Chondrocyte (in vitro differentiated cells): Measurements from ENCODE around the gene TMEM42. TPM values are rescaled to one million over a fixed set of nuclear protein-coding genes. Genes with fewer than 3 reads are reported as not detected.

Experiments
- DNase-seq: peaks from one replicate; pipeline ENCODE4 v3.0.0; 2021; ENCODE audit warnings: mixed read lengths, low spot score
- H3K27ac Mint-ChIP-seq: one replicate; pipeline ENCODE4 v1.8.0; 2021; ENCODE audit warnings: mild to moderate bottlenecking, moderate library complexity, mixed read lengths; ENCODE audit not compliant: unreplicated experiment
- H3K27me3 Mint-ChIP-seq: 2 replicates; pipeline ENCODE4 v1.8.0; 2021; ENCODE audit warnings: low read depth, mixed read lengths
- H3K36me3 Mint-ChIP-seq: 2 replicates; pipeline ENCODE4 v1.8.0; 2021; ENCODE audit warnings: low read depth, mixed read lengths
- H3K4me1 Mint-ChIP-seq: 2 replicates; pipeline ENCODE4 v1.8.0; 2021; ENCODE audit warnings: low read depth, mild to moderate bottlenecking, mixed read lengths
- H3K4me3 Mint-ChIP-seq: one replicate; pipeline ENCODE4 v1.8.0; 2021; ENCODE audit warnings: mild to moderate bottlenecking, moderate library complexity, mixed read lengths; ENCODE audit not compliant: unreplicated experiment
- H3K9me3 Mint-ChIP-seq: 2 replicates; pipeline ENCODE4 v1.8.0; 2021; ENCODE audit warnings: low read depth, mixed read lengths
- CTCF ChIP-seq: fragments of 200-600 bp; sonication (generic); IDR thresholded peaks from 2 replicates; pipeline ENCODE4 v1.5.0; 2021; ENCODE audit warnings: antibody characterized with exemption, mild to moderate bottlenecking, moderate library complexity
- total RNA-seq: library from RNA; stranded (reverse); gene quantifications from 3 replicates; pipeline ENCODE4 v1.2.1, GENCODE V29; 2021

The TMEM42 gene
- total RNA-seq, 1 donor from 2014 or later: 14.6 TPM

- H3K9me3 Mint-ChIP-seq: peaks cover 20% of the 10 kb centered on the region
- no peaks in the 10 kb centered on the region for H3K27me3 Mint-ChIP-seq
- no peaks in the 10 kb centered on the region for H3K4me1 Mint-ChIP-seq
- no peak for TF ChIP-seq CTCF
- DNase-seq: no peak
- H3K4me3 Mint-ChIP-seq: no peak overlapping the region
- H3K36me3 Mint-ChIP-seq: peaks cover 2% of the 10 kb centered on the region
- no peak overlapping the region for H3K27ac Mint-ChIP-seq
Measured at GRCh38 chr3:44907612-44908011, 45.9 kb downstream of the TMEM42 start.

- Mint-ChIP-seq H3K27ac (no peak overlapping the region), H3K4me3 (no peak overlapping the region), H3K27me3 (no peaks in the 10 kb centered on the region), H3K9me3 (peaks cover 20% of the 10 kb centered on the region), H3K36me3 (peaks cover 2% of the 10 kb centered on the region), H3K4me1 (no peaks in the 10 kb centered on the region)
- no peak for DNase-seq
- TF ChIP-seq CTCF: no peak
Measured at GRCh38 chr3:44909063-44909462, 47.4 kb downstream of the TMEM42 start.

- Mint-ChIP-seq H3K4me1 (no peaks in the 10 kb centered on the region), H3K4me3 (no peak overlapping the region), H3K27ac (no peak overlapping the region), H3K27me3 (no peaks in the 10 kb centered on the region), H3K36me3 (peaks cover 2% of the 10 kb centered on the region), H3K9me3 (peaks cover 20% of the 10 kb centered on the region)
- DNase-seq: no peak
- TF ChIP-seq CTCF: no peak
Measured at GRCh38 chr3:44910693-44911092, 49.0 kb downstream of the TMEM42 start.

GRCh38 chr3:44913868-44914468 is 52.3 kb downstream of the TMEM42 start:
- peaks cover 17% of the 10 kb centered on the region for H3K9me3 Mint-ChIP-seq
- H3K4me3 Mint-ChIP-seq: no peak overlapping the region
- H3K4me1 Mint-ChIP-seq: no peaks in the 10 kb centered on the region
- H3K27ac Mint-ChIP-seq: no peak overlapping the region
- peak; percentile 85 for TF ChIP-seq CTCF
- no peak for DNase-seq
- H3K36me3 Mint-ChIP-seq: peaks cover 2% of the 10 kb centered on the region
- no peaks in the 10 kb centered on the region for H3K27me3 Mint-ChIP-seq

DNA sequence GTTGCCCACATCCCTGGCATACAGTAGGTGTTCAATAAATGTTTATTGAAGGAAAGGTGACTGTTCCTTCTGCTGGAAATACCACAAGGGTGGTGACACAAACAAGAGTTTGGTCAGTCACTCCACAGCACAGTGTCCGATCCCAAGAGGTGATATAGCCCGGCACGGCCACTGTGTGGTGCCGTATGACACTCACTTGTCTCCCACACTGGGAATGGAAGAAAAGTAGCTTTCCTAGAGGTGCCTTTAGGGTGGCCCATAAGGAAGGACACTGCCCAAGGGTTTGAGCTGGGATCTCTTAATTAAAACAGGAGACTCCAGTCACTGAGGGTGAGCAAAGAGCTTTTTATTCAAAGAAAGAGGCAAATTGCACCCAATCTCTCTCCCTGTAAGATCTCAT is 53.2 kb downstream of the TMEM42 start:
- H3K9me3 Mint-ChIP-seq: peaks cover 17% of the 10 kb centered on the region
- no peak overlapping the region for H3K27ac Mint-ChIP-seq

More for the DNA sequence above, 53.2 kb downstream of the TMEM42 start:
- DNase-seq: no peak
- peaks cover 3% of the 10 kb centered on the region for H3K4me1 Mint-ChIP-seq
- H3K36me3 Mint-ChIP-seq: peaks cover 2% of the 10 kb centered on the region
- no peaks in the 10 kb centered on the region for H3K27me3 Mint-ChIP-seq
- H3K4me3 Mint-ChIP-seq: no peak overlapping the region
- peak; percentile 66 for TF ChIP-seq CTCF

Other genes starting within 250 kb of the TMEM42 start
- gene ZNF197, start 236.9 kb upstream of the TMEM42 start, total RNA-seq: 15.9 to 20.2 TPM (median 16.6 TPM) in 3 replicates
- gene ZNF35, start 213.2 kb upstream of the TMEM42 start, total RNA-seq: 10.5 to 15.3 TPM (median 14.8 TPM) in 3 replicates
- gene ZNF502, start 149.3 kb upstream of the TMEM42 start, total RNA-seq: not detected in 3 replicates
- gene ZNF501, start 132.3 kb upstream of the TMEM42 start, total RNA-seq: 1.7 to 4.1 TPM (median 1.8 TPM) in 3 replicates
- gene KIAA1143, start 100.3 kb upstream of the TMEM42 start, total RNA-seq: 23.8 to 39.4 TPM (median 25.8 TPM) in 3 replicates
- 2.2 to 2.7 TPM (median 2.5 TPM) in 3 replicates for gene KIF15, start 100.1 kb upstream of the TMEM42 start, total RNA-seq
- 0.27 TPM in 1 of 3 replicates, not detected in the others for gene TGM4, start 12.7 kb downstream of the TMEM42 start, total RNA-seq
- gene ZDHHC3, start 114.3 kb downstream of the TMEM42 start, total RNA-seq: 60.3 to 69.8 TPM (median 63.4 TPM) in 3 replicates
- 29.1 to 33.3 TPM (median 31.3 TPM) in 3 replicates for gene EXOSC7, start 114.3 kb downstream of the TMEM42 start, total RNA-seq
- 47.1 to 105 TPM (median 50.3 TPM) in 3 replicates for gene CLEC3B, start 164.4 kb downstream of the TMEM42 start, total RNA-seq